ENCODE data around the gene UBE2G2.
A peak's percentile ranks its signal among the peaks of the same experiment; 100 is the strongest.
"Not testable (repeated sequence)": the region's sequence is repeated elsewhere in the genome, so short reads cannot be mapped to it uniquely, and the experiment has no call there.

The UBE2G2 gene

GRCh38 chr21:44840771-44841170 is 39.2 kb upstream of the UBE2G2 start:
- Mint-ChIP-seq H3K36me3 (no peaks in the 10 kb centered on the region), H3K4me1 (ENCODE audit: low read depth) (peaks cover 4% of the 10 kb centered on the region), H3K27me3 (no peaks in the 10 kb centered on the region), H3K9me3 (ENCODE audit: low read depth) (no peaks in the 10 kb centered on the region), H3K27ac (no peak overlapping the region), H3K4me3 (no peak overlapping the region)

- Mint-ChIP-seq H3K4me1 (ENCODE audit: low read depth) (no peaks in the 10 kb centered on the region), H3K9me3 (ENCODE audit: low read depth) (no peaks in the 10 kb centered on the region), H3K27me3 (no peaks in the 10 kb centered on the region), H3K4me3 (no peak overlapping the region), H3K27ac (no peak overlapping the region), H3K36me3 (no peaks in the 10 kb centered on the region)
These were observed 37.3 kb upstream of the UBE2G2 start for GRCh38 chr21:44838951-44839350.

DNA sequence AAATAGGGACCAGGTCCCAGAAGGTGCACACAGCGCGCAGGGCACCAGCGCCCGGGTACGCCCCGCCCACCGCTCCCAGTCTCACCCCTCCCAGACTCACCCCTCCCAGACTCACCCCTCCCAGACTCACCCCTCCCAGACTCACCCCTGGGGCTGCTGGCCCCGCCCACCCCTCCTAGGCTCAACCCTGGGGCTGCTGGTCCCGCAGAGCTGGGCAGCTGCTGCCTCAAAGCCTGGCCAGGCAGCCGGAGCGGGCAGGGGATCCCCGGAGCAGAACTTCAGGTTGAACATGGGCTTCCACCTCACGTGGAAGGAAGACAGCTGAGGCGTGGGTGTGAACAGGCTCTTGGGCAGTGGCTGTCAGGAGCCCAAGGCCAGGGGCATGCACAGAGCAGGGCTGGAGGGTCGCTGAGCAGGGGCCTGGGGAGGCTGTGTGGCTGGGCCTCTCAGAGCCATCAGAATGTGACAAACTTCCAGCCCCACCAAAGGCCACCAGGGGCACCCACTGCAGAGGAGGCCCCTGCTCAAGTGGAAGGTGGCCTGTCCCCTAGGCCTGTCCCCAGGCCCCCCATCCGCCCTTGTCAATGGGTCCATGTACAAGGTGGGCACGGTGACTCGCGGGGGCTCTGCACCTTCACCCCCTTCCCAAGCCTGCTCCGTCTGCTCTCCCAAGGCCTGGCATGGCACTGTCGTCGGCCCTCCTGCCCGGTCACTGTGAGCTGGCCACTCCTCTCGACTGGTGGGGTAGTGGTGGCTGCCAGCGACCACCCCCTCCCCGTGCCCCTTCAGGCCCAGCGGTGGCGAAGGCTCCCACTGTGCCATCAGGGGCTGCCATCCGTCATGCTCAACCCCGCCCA is 36.6 kb upstream of the UBE2G2 start:
- Mint-ChIP-seq H3K36me3 (no peaks in the 10 kb centered on the region), H3K27ac (no peak overlapping the region), H3K4me3 (no peak overlapping the region), H3K27me3 (no peaks in the 10 kb centered on the region), H3K4me1 (ENCODE audit: low read depth) (no peaks in the 10 kb centered on the region), H3K9me3 (ENCODE audit: low read depth) (no peaks in the 10 kb centered on the region)

GRCh38 chr21:44837537-44837936 is 35.9 kb upstream of the UBE2G2 start:
- Mint-ChIP-seq H3K4me1 (ENCODE audit: low read depth) (no peaks in the 10 kb centered on the region), H3K9me3 (ENCODE audit: low read depth) (no peaks in the 10 kb centered on the region), H3K27me3 (no peaks in the 10 kb centered on the region), H3K27ac (no peak overlapping the region), H3K4me3 (no peak overlapping the region), H3K36me3 (no peaks in the 10 kb centered on the region)

DNA sequence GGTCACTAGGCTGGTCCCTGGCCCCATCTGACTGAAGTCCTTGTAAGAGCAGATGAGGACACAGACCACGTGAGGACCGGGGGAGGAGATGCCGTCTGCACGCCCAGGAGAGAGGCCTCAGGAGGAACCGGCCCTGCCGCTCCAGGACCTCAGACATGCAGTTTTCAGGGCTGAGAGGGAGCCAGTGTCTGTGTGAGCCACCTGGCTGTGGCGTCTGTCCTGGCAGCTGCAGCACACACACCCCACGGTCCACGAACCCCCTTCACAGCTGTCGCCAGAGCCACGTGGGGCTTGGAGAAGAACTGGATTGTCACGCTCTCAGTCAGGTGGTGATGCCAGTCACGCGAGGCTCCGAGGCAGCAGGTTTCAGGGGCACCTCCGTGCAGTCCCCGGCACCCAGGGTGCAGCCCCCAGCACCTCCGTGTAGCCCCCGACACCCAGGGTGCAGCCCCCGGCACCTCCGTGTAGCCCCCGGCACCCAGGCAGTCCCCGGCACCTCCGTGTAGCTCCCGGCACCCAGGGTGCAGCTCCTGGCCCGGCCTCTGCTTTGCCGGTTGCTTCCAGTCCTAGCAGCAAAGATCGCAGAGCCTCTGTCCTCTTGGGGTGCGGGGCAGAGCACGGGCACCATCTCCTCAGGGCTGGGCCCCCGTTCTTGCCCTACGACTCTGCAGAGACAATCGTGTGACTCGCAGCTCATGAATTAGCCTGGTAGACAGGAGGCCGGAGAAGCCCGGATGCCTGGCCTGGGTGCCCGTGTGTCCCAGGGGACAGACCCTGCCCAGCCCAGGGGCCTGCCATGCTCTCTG is 35.2 kb upstream of the UBE2G2 start:
- H3K27me3 Mint-ChIP-seq: no peaks in the 10 kb centered on the region
- no peak overlapping the region for H3K27ac Mint-ChIP-seq
- H3K4me1 Mint-ChIP-seq (ENCODE audit: low read depth): no peaks in the 10 kb centered on the region

GRCh38 chr21:44836349-44836665 is 34.7 kb upstream of the UBE2G2 start:
- no peak overlapping the region for H3K27ac Mint-ChIP-seq
- no peaks in the 10 kb centered on the region for H3K9me3 Mint-ChIP-seq (ENCODE audit: low read depth)
- H3K4me3 Mint-ChIP-seq: no peak overlapping the region
- peaks cover 2% of the 10 kb centered on the region for H3K4me1 Mint-ChIP-seq (ENCODE audit: low read depth)
- H3K27me3 Mint-ChIP-seq: no peaks in the 10 kb centered on the region
- no peaks in the 10 kb centered on the region for H3K36me3 Mint-ChIP-seq

More for the DNA sequence above, 35.2 kb upstream of the UBE2G2 start:
- no peak overlapping the region for H3K4me3 Mint-ChIP-seq
- no peaks in the 10 kb centered on the region for H3K9me3 Mint-ChIP-seq (ENCODE audit: low read depth)
- no peaks in the 10 kb centered on the region for H3K36me3 Mint-ChIP-seq

DNA sequence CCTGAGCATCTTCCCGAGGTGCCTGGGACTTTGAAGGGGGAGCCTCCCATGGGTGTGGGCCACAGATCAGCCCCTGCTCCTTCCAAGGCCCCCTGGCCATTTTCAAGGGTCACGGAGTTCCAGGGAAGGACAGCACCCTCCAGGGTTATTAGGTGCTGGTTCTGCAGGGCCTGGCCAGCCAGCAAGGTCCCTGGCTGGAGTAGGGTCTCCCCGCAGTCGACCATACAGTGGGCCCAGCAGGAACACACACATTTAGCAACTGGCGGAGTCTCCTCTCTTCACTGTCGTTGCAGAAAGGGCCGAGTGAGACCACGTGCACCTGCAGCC is 34.0 kb upstream of the UBE2G2 start:
- Mint-ChIP-seq H3K27me3 (no peaks in the 10 kb centered on the region), H3K4me3 (no peak overlapping the region), H3K36me3 (no peaks in the 10 kb centered on the region), H3K27ac (no peak overlapping the region), H3K4me1 (ENCODE audit: low read depth) (peaks cover 7% of the 10 kb centered on the region), H3K9me3 (ENCODE audit: low read depth) (no peaks in the 10 kb centered on the region)

GRCh38 chr21:44834951-44835646 is 33.5 kb upstream of the UBE2G2 start:
- Mint-ChIP-seq H3K36me3 (no peaks in the 10 kb centered on the region), H3K27me3 (no peaks in the 10 kb centered on the region), H3K4me1 (ENCODE audit: low read depth) (peaks cover 10% of the 10 kb centered on the region), H3K4me3 (no peak overlapping the region), H3K27ac (no peak overlapping the region), H3K9me3 (ENCODE audit: low read depth) (no peaks in the 10 kb centered on the region)

DNA sequence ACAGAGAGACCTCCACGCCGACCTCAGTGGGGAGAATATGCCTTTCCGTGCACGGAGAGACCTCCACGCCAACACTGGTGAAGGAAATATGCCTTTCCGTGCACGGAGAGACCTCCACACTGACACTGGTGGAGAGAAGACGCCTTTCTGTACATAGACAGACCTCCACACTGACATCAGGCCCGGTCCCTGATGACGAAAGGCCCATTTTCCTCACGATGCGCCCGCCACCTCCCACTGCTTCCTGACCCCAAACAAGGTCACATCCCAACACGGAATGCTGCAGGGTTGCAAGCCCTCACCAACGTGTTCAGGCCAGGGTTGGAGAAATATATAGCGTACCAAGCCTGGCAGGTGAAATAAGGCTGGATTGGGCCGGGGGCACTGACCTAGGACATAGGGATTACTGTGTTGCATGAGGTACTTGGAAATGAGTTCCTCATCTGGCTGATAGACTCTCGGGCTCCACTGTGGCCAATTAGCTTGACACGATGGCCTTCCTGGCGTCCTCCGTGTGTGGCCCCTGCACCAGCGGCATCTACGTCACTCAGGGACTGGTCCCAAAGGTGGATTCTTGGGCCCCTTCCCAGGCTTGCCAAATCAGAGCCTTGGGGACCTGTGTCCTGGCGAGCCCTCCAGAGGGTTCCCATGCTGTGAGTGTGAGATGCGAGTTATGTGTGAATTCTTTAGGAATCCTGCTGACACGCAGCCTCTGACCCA is 32.8 kb upstream of the UBE2G2 start:
- Mint-ChIP-seq H3K27ac (no peak overlapping the region), H3K36me3 (no peaks in the 10 kb centered on the region), H3K4me1 (ENCODE audit: low read depth) (peaks cover 17% of the 10 kb centered on the region), H3K27me3 (no peaks in the 10 kb centered on the region), H3K9me3 (ENCODE audit: low read depth) (no peaks in the 10 kb centered on the region), H3K4me3 (no peak overlapping the region)

DNA sequence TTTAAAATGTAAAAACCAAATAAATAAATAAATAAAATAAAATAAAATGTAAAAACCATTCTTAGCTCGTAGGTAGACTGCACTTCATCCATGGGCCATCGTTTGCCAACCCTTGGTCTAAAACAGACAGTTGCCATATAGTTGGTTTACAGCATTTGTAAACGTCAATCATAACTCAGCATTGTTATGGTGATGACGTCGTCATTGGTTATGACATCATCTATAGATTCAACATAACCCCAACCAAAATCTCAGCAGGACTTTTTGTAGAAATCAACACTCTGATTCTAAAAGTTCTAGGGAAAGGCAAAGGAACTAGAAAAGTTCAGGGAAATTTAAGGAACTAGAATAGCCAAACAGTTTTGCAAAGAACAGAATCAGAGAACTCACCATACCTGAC is 32.0 kb upstream of the UBE2G2 start:
- Mint-ChIP-seq H3K4me1 (ENCODE audit: low read depth) (peaks cover 18% of the 10 kb centered on the region), H3K36me3 (no peaks in the 10 kb centered on the region), H3K9me3 (ENCODE audit: low read depth) (no peaks in the 10 kb centered on the region), H3K27ac (no peak overlapping the region), H3K27me3 (no peaks in the 10 kb centered on the region), H3K4me3 (no peak overlapping the region)

GRCh38 chr21:44832516-44833255 is 31.1 kb upstream of the UBE2G2 start:
- not testable (repeated sequence) for H3K36me3 Mint-ChIP-seq; H3K9me3 Mint-ChIP-seq (ENCODE audit: low read depth); H3K27ac Mint-ChIP-seq; H3K4me3 Mint-ChIP-seq; H3K27me3 Mint-ChIP-seq
- H3K4me1 Mint-ChIP-seq (ENCODE audit: low read depth): peaks cover 18% of the 10 kb centered on the region

GRCh38 chr21:44831227-44831860 is 29.7 kb upstream of the UBE2G2 start:
- Mint-ChIP-seq H3K27me3 (no peaks in the 10 kb centered on the region), H3K9me3 (ENCODE audit: low read depth) (peaks cover 11% of the 10 kb centered on the region), H3K4me3 (no peak overlapping the region), H3K27ac (peak overlapping the region; percentile 66), H3K4me1 (ENCODE audit: low read depth) (peaks cover 18% of the 10 kb centered on the region), H3K36me3 (peaks cover 5% of the 10 kb centered on the region)

GRCh38 chr21:44829507-44830092 is 28.0 kb upstream of the UBE2G2 start:
- peak overlapping the region; percentile 41 for H3K27ac Mint-ChIP-seq
- H3K9me3 Mint-ChIP-seq (ENCODE audit: low read depth): peaks cover 11% of the 10 kb centered on the region
- H3K4me1 Mint-ChIP-seq (ENCODE audit: low read depth): peaks cover 18% of the 10 kb centered on the region
- peaks cover 5% of the 10 kb centered on the region for H3K36me3 Mint-ChIP-seq
- no peaks in the 10 kb centered on the region for H3K27me3 Mint-ChIP-seq
- peak overlapping the region; percentile 33 for H3K4me3 Mint-ChIP-seq

All from activated naive CD8-positive, alpha-beta T cell (primary cell).